Nasal cavity respiratory epithelium epithelial cell of viscerocranial mucosa (primary cell): ENCODE data around the gene KLHL33. TPM values are rescaled to one million over a fixed set of nuclear protein-coding genes. Genes with fewer than 3 reads are reported as not detected.

Experiments
- total RNA-seq: library from RNA; depleted of rRNA; stranded (reverse); fragments of >200 nt; gene quantifications from 2 replicates; pipeline ENCODE4 v1.2.3, GENCODE V29; 2014

KLHL33 gene, protein sequence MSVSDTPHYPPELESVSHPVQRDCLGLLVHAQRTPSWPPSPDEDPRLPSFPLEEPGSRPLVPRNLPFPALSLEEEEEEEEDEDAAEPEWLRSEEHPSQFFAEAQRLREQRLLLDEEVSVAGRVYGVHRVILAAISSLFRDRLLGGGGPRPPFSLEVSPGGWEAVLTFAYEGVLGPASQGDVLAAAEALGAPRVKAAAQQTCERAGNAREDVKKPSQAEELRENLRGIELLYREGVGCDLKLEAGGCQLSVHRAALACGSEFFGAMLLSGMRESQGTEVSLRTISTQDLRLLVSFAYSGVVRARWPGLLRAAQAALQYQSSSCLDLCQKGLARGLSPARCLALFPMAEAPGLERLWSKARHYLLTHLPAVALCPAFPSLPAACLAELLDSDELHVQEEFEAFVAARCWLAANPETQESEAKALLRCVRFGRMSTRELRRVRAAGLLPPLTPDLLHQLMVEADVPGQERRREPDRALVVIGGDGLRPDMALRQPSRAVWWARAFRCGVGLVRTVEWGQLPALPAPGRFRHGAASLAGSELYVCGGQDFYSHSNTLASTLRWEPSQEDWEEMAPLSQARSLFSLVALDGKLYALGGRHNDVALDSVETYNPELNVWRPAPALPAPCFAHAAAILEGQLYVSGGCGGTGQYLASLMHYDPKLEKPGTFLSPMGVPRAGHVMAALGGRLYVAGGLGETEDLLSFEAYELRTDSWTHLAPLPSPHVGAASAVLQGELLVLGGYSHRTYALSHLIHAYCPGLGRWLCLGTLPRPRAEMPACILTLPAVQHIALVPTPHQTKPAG
- not detected in 2 replicates for total RNA-seq

GRCh38 chr14:20435582-20436362 is at the start of gene KLHL33:
Gene KLHL33, minus strand, starts transcription at chr14:20436166. Its CDS starts 355 bp downstream, at chr14:20435811.

DNA sequence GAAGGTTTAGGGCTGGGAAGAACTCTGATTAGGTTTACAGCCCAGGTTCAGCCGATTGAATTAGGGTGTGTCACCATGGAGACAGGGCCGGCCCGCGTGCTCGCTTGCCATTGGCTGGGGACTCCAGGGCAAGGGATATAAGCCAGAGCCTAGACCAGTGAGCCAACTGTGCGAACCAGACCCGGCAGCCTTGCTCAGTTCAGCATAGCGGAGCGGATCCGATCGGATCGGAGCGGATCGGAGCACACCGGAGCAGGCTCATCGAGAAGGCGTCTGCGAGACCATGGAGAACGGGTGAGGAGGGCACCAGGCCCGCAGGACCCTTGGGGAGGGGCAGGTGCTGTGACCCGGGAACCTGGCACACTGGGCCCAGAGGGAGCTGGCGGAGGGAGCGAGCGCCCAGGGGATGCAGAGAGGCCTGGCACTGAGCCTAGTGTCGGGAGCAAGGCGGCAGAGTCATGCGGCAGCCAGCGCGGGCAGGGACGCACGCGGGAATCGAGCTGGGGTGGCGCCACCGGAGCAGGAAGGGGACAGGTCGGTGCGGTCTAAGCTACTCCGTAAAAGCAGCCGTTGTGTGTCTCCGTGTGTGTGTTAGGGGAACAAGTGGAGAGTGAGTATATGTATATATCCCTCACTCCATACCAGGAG is 33.4 kb upstream of the KLHL33 start, which contains the start of gene PNP:
Gene PNP (plus strand): TSS at position 165 of the 648 bp plus-strand sequence. CDS start 119 bp downstream, at position 284.

DNA sequence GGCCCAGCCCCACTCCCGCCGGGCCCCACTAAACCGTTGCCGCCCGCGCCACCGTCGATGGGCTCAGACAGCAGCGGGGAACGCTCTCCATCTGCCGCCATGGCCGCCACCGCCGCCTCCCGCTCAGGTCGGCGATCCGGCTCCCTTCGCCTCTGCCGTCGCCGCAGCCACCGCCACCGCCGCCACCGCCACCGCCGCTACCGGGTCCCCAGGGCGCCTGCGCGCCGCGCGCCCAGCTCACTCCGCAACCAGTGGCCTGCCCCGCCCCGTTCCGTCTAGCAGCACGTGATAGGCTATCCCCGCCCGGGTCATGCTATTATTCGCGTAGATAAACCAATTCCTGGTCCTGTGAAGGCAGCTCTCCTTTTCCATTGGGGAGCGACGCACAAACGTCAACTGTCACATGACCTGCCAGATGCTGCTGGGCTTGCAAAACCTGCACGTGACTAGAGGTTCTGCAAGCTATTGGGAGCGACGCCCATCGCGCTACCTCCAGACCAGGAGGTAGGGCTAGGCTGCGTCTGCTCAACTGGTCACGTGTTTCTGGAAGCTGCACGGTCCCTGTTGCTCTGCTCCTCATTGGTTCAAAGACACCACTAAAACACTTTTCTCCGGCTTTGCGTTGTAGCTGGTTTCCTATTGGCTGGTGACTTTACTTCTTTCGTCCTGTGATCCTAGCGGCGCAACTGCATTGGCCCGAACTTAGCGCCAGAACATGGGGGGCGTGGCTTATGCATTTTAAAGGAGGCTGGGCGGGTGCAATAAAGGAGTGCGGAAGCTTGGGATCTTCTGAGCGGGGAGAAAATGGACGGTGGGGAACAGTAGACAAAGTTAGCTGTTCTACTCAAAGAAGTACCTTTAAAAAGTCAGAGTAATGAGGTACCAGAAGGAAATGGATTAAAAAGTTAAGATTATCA is 25.5 kb upstream of the KLHL33 start, which contains the start of gene PIP4P1:
Gene PIP4P1 (minus strand): TSS at position 210 of the 917 bp plus-strand sequence. CDS start 109 bp downstream, at position 101.

GRCh38 chr14:20454516-20455354 is 18.8 kb upstream of the KLHL33 start, which contains the start of the genes APEX1 and OSGEP:
Gene APEX1, plus strand, starts transcription at chr14:20455226. Its CDS starts 420 bp downstream, at chr14:20455646.
Gene OSGEP, minus strand, starts transcription at chr14:20454812. Its CDS starts 129 bp downstream, at chr14:20454683.

GRCh38 chr14:20412876-20413743 is 22.9 kb downstream of the KLHL33 start, which contains the start of gene TEP1:
Gene TEP1, minus strand, starts transcription at chr14:20413501. Its CDS starts 5,062 bp downstream, at chr14:20408439.

Other genes with a start within 250 kb of the KLHL33 start
- gene OR11G2, start 245.3 kb downstream of the KLHL33 start, total RNA-seq, result not detected in 2 replicates
- gene OR11H6, start 212.5 kb downstream of the KLHL33 start, total RNA-seq, result not detected in 2 replicates
- gene OR11H7, start 207.2 kb downstream of the KLHL33 start, total RNA-seq, result not detected in 2 replicates
- not detected in 2 replicates for gene OR11H4, start 196.9 kb downstream of the KLHL33 start, total RNA-seq
- gene TTC5, start 130.2 kb downstream of the KLHL33 start, total RNA-seq, result 8.9 and 23.0 TPM in 2 replicates
- 83.3 and 150 TPM in 2 replicates for gene CCNB1IP1, start 102.9 kb downstream of the KLHL33 start, total RNA-seq
- 9.9 and 10.7 TPM in 2 replicates for gene PARP2, start 92.5 kb downstream of the KLHL33 start, total RNA-seq
- gene TEP1, start 22.7 kb downstream of the KLHL33 start, total RNA-seq, result 13.0 and 29.0 TPM in 2 replicates
- gene OSGEP, start 18.6 kb upstream of the KLHL33 start, total RNA-seq, result 15.0 and 17.6 TPM in 2 replicates
- 64.9 and 86.6 TPM in 2 replicates for gene APEX1, start 19.1 kb upstream of the KLHL33 start, total RNA-seq
- gene PIP4P1, start 25.3 kb upstream of the KLHL33 start, total RNA-seq, result 17.4 and 27.3 TPM in 2 replicates
- 40.6 and 84.1 TPM in 2 replicates for gene PNP, start 33.2 kb upstream of the KLHL33 start, total RNA-seq
- gene RNASE10, start 69.4 kb upstream of the KLHL33 start, total RNA-seq, result not detected in 2 replicates
- not detected in 2 replicates for gene RNASE9, start 124.9 kb upstream of the KLHL33 start, total RNA-seq
- gene RNASE11, start 151.8 kb upstream of the KLHL33 start, total RNA-seq, result not detected in 2 replicates
- gene RNASE12, start 155.2 kb upstream of the KLHL33 start, total RNA-seq, result not detected in 2 replicates
- not detected in 2 replicates for gene OR6S1, start 205.5 kb upstream of the KLHL33 start, total RNA-seq
- 3.8 and 7.4 TPM in 2 replicates for gene RNASE4, start 248.4 kb upstream of the KLHL33 start, total RNA-seq